GM23338 (cell line): ENCODE results near the gene PSORS1C1. TPM values are rescaled to one million over a fixed set of nuclear protein-coding genes. Genes with fewer than 3 reads are reported as not detected.
"Not testable (repeated sequence)": the region's sequence is repeated elsewhere in the genome, so short reads cannot be mapped to it uniquely, and the experiment has no call there.

Source experiments
- ATAC-seq: fragments of 200-7000 bp; cut with Tn5 transposase; 3 replicates; pipeline ENCODE4 v1.9.1; 2020
- DNase-seq: peaks from one replicate; pipeline ENCODE4 v3.0.0-alpha.2; 2015; ENCODE audit warnings: low spot score
- H2AFZ ChIP-seq: fragments of 200-600 bp; sonication (generic); 2 replicates; pipeline ENCODE4 v1.8.0; 2016; ENCODE audit warnings: antibody characterized with exemption, mild to moderate bottlenecking, moderate library complexity
- H3F3A ChIP-seq: fragments of 200-600 bp; sonication (generic); replicated peaks from 2 replicates; pipeline ENCODE4 v1.8.0; 2017; ENCODE audit warnings: antibody characterized with exemption, mixed run types, low read depth
- H3K27ac ChIP-seq: fragments of 200-600 bp; sonication (generic); 2 replicates; pipeline ENCODE4 v1.6.1; 2016; ENCODE audit warnings: low read depth
- H3K27me3 ChIP-seq: fragments of 200-600 bp; sonication (generic); 2 replicates; pipeline ENCODE4 v1.8.0; 2016; ENCODE audit warnings: mild to moderate bottlenecking, mixed run types, moderate library complexity; ENCODE audit not compliant: insufficient read depth
- H3K36me3 ChIP-seq: fragments of 200-600 bp; sonication (generic); 2 replicates; pipeline ENCODE4 v1.8.0; 2016; ENCODE audit warnings: mild to moderate bottlenecking; ENCODE audit not compliant: insufficient read depth
- H3K4me1 ChIP-seq: fragments of 200-600 bp; sonication (generic); 2 replicates; pipeline ENCODE4 v1.8.0; 2016; ENCODE audit warnings: mild to moderate bottlenecking, moderate library complexity; ENCODE audit not compliant: insufficient read depth
- H3K4me2 ChIP-seq: fragments of 200-600 bp; sonication (generic); 2 replicates; pipeline ENCODE4 v1.7.1; 2017; ENCODE audit warnings: mixed run types
- H3K4me3 ChIP-seq: fragments of 200-600 bp; sonication (generic); 2 replicates; pipeline ENCODE4 v1.6.1; 2016; ENCODE audit warnings: mixed run types
- H3K79me2 ChIP-seq: fragments of 200-600 bp; sonication (generic); replicated peaks from 2 replicates; pipeline ENCODE4 v1.8.0; 2017; ENCODE audit warnings: mild to moderate bottlenecking; ENCODE audit not compliant: insufficient read depth
- H3K9me2 ChIP-seq: fragments of 200-600 bp; sonication (generic); 2 replicates; pipeline ENCODE4 v1.8.0; 2017; ENCODE audit not compliant: insufficient read depth
- H4K20me1 ChIP-seq: fragments of 200-600 bp; sonication (generic); replicated peaks from 2 replicates; pipeline ENCODE4 v1.8.0; 2017; ENCODE audit warnings: mild to moderate bottlenecking; ENCODE audit not compliant: insufficient read depth
- H3K27ac Mint-ChIP-seq: 2 replicates; pipeline ENCODE4 v1.8.0; 2020; ENCODE audit warnings: inconsistent platforms, mild to moderate bottlenecking, moderate library complexity, mixed read lengths
- H3K27me3 Mint-ChIP-seq: 3 replicates; pipeline ENCODE4 v1.8.0; 2022; ENCODE audit warnings: low read depth, mild to moderate bottlenecking, moderate library complexity, mixed read lengths, inconsistent platforms; ENCODE audit not compliant: insufficient read depth, poor library complexity
- H3K36me3 Mint-ChIP-seq: 3 replicates; pipeline ENCODE4 v1.8.0; 2021; ENCODE audit warnings: low read depth, mild to moderate bottlenecking, inconsistent platforms, moderate library complexity, mixed read lengths
- H3K4me1 Mint-ChIP-seq: 3 replicates; pipeline ENCODE4 v1.8.0; 2020; ENCODE audit warnings: mild to moderate bottlenecking, inconsistent platforms, mixed read lengths
- H3K4me3 Mint-ChIP-seq: 3 replicates; pipeline ENCODE4 v1.8.0; 2021; ENCODE audit warnings: moderate library complexity, mild to moderate bottlenecking, inconsistent platforms, mixed read lengths
- H3K9me3 Mint-ChIP-seq: 3 replicates; pipeline ENCODE4 v1.8.0; 2020; ENCODE audit warnings: moderate library complexity, mild to moderate bottlenecking, inconsistent platforms, mixed read lengths
- POLR2AphosphoS5 ChIP-seq: IDR thresholded peaks from 2 replicates; pipeline ENCODE4 v1.6.1; 2016; ENCODE audit warnings: antibody characterized with exemption, low read depth
- STAT1 ChIP-seq: IDR thresholded peaks from one replicate; pipeline ENCODE4 v1.6.1; 2016; ENCODE audit warnings: antibody characterized with exemption; ENCODE audit not compliant: unreplicated experiment
- polyA plus RNA-seq: library from polyadenylated mRNA; unstranded; fragments of >200 nt; fragmentation: Nextera tagmentation; extraction: Ambion mirVana; gene quantifications from 2 replicates; pipeline ENCODE4 v1.2.1, GENCODE V29; 2016
- total RNA-seq: library from RNA; depleted of rRNA; stranded (reverse); fragments of >200 nt; shearing (Covaris generic); gene quantifications from 2 replicates; pipeline ENCODE4 v1.2.3, GENCODE V29; 2014
- TF ChIP-seq, protein P1 (sequence below), 2 experiments: fragments of 200-600 bp in 1 of 2; sonication (generic) in 1 of 2; conservative IDR thresholded peaks; 2 replicates each; pipeline versions ENCODE4 v1.5.1 to v1.6.1; 2016 to 2017; ENCODE audit warnings: antibody characterized with exemption in 2 of 2, low read depth in 2 of 2, mild to moderate bottlenecking in 2 of 2, moderate library complexity in 1 of 2
- TF ChIP-seq, protein P2 (sequence below): fragments of 250-450 bp; sonication (Bioruptor Pico); IDR thresholded peaks from 2 replicates; pipeline ENCODE4 v1.5.0; 2020; ENCODE audit warnings: mild to moderate bottlenecking, moderate library complexity

Gene PSORS1C1
- total and polyA plus RNA-seq, 2 experiments from 2014 or later: not detected

DNA sequence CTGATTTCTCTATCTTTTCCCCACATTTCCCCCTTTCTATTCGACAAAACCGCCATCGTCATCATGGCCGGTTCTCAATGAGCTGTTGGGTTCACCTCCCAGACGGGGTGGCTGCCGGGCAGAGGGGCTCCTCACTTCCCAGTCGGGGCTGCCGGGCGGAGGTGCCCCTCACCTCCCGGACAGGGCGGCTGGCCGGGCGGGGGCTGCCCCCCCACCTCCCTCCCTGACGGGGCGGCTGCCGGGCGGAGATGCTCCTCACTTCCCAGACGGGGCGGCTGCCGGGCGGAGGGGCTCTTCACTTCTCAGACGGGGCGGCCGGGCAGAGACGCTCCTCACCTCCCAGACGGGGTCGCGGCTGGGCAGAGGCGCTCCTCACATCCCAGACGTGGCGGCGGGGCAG is 47.6 kb upstream of the PSORS1C1 start:
- H3K9me3 Mint-ChIP-seq, H4K20me1 ChIP-seq, H2AFZ ChIP-seq, H3F3A ChIP-seq, H3K9me2 ChIP-seq, H3K79me2 ChIP-seq, H3K4me3 ChIP-seq, H3K4me3 Mint-ChIP-seq, DNase-seq, H3K27ac ChIP-seq, H3K27ac Mint-ChIP-seq, H3K36me3 Mint-ChIP-seq, H3K4me1 ChIP-seq, H3K4me2 ChIP-seq, H3K27me3 ChIP-seq, H3K36me3 ChIP-seq, H3K27me3 Mint-ChIP-seq, ATAC-seq: not testable (repeated sequence)
- peaks cover 12% of the 10 kb centered on the region for H3K4me1 Mint-ChIP-seq

DNA sequence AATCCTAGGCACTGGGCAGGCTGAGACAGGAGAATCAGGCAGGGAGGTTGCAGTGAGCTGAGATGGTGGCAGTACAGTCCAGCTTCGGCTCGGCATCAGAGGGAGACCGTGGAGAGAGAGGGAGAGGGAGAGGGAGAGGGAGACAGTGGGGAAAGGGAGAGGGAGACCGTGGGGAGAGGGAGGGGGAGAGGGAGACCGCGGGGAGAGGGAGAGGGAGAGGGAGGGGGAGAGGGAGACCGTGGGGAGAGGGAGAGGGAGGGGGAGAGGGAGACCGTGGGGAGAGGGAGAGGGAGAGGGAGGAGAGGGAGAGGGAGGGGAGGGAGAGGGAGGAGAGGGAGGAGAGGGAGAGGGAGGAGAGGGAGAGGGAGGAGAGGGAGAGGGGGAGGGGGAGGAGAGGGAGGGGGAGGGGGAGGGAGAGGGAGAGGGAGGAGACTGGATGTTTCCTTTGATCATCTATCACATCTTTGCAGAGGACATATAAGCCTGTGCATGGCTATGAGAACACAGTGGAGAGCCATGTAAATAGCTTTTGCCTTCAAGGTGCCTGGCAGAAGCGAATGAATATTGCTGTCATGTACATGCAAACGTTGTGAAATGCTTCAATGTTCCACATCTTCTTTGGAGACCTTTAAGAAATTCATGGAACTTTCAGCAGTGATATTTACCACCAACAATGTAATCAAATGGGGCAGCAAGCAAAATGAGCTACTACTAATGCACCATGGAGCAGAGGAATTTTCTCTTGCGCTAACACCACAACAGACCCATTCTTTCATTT is 46.5 kb upstream of the PSORS1C1 start:
- H3K27ac ChIP-seq: not testable (repeated sequence)

DNA sequence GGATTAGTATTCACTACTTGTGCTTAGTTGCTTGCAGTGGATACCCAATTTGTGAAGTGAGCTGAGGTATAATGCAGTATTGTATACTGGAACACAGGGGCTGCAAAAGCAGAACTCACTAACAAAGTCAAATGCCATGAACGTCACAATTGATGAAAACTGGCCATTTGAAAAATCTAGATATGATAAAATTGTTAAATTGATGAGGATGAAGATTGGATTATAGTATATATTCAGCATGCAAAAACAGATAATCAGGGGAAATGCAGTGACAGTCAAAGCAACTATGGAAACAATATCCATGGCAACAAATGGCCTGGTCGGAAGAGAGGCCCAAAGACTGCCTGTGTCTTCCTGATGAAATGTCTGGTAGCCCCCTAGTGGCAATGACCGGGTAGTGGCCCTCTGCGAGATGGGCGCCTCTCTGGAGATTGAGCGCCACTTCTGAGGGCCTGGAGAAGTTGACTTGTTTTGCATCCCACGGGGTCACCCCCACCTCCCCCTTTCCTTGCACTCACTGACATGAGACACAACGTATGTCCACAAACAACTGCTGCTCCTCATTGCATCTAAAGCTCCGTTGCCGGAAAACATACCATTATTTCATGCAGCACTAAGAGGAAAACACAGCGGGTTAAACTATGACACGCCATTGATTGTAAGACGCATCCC is 45.8 kb upstream of the PSORS1C1 start:
- peaks cover 6% of the 10 kb centered on the region for H3K27me3 Mint-ChIP-seq
- H2AFZ ChIP-seq: no peak overlapping the region

More for the DNA sequence above, 46.5 kb upstream of the PSORS1C1 start:
- H3K27me3 ChIP-seq, H3K36me3 ChIP-seq, H3K27ac Mint-ChIP-seq, H4K20me1 ChIP-seq, H3K9me2 ChIP-seq, H3K27me3 Mint-ChIP-seq, H3K9me3 Mint-ChIP-seq, H3F3A ChIP-seq, H3K4me3 Mint-ChIP-seq, H3K4me3 ChIP-seq, H3K4me2 ChIP-seq, DNase-seq, H3K4me1 ChIP-seq, H3K79me2 ChIP-seq, H2AFZ ChIP-seq, ATAC-seq, H3K36me3 Mint-ChIP-seq: not testable (repeated sequence)
- H3K4me1 Mint-ChIP-seq: peaks cover 19% of the 10 kb centered on the region

More for the DNA sequence above, 45.8 kb upstream of the PSORS1C1 start:
- H3K27ac Mint-ChIP-seq: no peak overlapping the region
- no peaks in the 10 kb centered on the region for H3K36me3 Mint-ChIP-seq
- ATAC-seq (peak; percentile 76), DNase-seq (peak; percentile 89)
- Histone ChIP-seq H3K4me2 (no peak overlapping the region), H3K36me3 (no peaks in the 10 kb centered on the region), H3K27ac (no peak overlapping the region), H3K79me2 (no peaks in the 10 kb centered on the region), H3K27me3 (no peaks in the 10 kb centered on the region), H3K4me3 (no peak overlapping the region), H3K4me1 (peaks cover 10% of the 10 kb centered on the region; the same call in 1 of the 2 replicates), H3F3A (0 out of 2 replicates have a peak, but pooled peaks cover 7% of the 10 kb centered on the region), H3K9me2 (no peaks in the 10 kb centered on the region), H4K20me1 (no peaks in the 10 kb centered on the region)
- no peak overlapping the region for H3K4me3 Mint-ChIP-seq
- no peaks in the 10 kb centered on the region; the same call in 2 of the 3 replicates for H3K9me3 Mint-ChIP-seq
- H3K4me1 Mint-ChIP-seq: peaks cover 19% of the 10 kb centered on the region
- TF ChIP-seq, protein P1, sequence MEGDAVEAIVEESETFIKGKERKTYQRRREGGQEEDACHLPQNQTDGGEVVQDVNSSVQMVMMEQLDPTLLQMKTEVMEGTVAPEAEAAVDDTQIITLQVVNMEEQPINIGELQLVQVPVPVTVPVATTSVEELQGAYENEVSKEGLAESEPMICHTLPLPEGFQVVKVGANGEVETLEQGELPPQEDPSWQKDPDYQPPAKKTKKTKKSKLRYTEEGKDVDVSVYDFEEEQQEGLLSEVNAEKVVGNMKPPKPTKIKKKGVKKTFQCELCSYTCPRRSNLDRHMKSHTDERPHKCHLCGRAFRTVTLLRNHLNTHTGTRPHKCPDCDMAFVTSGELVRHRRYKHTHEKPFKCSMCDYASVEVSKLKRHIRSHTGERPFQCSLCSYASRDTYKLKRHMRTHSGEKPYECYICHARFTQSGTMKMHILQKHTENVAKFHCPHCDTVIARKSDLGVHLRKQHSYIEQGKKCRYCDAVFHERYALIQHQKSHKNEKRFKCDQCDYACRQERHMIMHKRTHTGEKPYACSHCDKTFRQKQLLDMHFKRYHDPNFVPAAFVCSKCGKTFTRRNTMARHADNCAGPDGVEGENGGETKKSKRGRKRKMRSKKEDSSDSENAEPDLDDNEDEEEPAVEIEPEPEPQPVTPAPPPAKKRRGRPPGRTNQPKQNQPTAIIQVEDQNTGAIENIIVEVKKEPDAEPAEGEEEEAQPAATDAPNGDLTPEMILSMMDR (conservative IDR thresholded peaks at IDR 0.05; ENCODE audit: low read depth in 2 of 2): peak; percentile 84 to 85
- TF ChIP-seq, protein P2, sequence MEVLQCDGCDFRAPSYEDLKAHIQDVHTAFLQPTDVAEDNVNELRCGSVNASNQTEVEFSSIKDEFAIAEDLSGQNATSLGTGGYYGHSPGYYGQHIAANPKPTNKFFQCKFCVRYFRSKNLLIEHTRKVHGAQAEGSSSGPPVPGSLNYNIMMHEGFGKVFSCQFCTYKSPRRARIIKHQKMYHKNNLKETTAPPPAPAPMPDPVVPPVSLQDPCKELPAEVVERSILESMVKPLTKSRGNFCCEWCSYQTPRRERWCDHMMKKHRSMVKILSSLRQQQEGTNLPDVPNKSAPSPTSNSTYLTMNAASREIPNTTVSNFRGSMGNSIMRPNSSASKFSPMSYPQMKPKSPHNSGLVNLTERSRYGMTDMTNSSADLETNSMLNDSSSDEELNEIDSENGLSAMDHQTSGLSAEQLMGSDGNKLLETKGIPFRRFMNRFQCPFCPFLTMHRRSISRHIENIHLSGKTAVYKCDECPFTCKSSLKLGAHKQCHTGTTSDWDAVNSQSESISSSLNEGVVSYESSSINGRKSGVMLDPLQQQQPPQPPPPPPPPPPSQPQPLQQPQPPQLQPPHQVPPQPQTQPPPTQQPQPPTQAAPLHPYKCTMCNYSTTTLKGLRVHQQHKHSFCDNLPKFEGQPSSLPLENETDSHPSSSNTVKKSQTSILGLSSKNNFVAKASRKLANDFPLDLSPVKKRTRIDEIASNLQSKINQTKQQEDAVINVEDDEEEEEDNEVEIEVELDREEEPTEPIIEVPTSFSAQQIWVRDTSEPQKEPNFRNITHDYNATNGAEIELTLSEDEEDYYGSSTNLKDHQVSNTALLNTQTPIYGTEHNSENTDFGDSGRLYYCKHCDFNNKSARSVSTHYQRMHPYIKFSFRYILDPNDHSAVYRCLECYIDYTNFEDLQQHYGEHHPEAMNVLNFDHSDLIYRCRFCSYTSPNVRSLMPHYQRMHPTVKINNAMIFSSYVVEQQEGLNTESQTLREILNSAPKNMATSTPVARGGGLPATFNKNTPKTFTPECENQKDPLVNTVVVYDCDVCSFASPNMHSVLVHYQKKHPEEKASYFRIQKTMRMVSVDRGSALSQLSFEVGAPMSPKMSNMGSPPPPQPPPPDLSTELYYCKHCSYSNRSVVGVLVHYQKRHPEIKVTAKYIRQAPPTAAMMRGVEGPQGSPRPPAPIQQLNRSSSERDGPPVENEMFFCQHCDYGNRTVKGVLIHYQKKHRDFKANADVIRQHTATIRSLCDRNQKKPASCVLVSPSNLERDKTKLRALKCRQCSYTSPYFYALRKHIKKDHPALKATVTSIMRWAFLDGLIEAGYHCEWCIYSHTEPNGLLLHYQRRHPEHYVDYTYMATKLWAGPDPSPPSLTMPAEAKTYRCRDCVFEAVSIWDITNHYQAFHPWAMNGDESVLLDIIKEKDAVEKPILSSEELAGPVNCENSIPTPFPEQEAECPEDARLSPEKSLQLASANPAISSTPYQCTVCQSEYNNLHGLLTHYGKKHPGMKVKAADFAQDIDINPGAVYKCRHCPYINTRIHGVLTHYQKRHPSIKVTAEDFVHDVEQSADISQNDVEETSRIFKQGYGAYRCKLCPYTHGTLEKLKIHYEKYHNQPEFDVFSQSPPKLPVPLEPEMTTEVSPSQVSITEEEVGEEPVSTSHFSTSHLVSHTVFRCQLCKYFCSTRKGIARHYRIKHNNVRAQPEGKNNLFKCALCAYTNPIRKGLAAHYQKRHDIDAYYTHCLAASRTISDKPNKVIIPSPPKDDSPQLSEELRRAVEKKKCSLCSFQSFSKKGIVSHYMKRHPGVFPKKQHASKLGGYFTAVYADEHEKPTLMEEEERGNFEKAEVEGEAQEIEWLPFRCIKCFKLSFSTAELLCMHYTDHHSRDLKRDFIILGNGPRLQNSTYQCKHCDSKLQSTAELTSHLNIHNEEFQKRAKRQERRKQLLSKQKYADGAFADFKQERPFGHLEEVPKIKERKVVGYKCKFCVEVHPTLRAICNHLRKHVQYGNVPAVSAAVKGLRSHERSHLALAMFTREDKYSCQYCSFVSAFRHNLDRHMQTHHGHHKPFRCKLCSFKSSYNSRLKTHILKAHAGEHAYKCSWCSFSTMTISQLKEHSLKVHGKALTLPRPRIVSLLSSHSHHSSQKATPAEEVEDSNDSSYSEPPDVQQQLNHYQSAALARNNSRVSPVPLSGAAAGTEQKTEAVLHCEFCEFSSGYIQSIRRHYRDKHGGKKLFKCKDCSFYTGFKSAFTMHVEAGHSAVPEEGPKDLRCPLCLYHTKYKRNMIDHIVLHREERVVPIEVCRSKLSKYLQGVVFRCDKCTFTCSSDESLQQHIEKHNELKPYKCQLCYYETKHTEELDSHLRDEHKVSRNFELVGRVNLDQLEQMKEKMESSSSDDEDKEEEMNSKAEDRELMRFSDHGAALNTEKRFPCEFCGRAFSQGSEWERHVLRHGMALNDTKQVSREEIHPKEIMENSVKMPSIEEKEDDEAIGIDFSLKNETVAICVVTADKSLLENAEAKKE (CRISPR knock-in tag): no peak
- no peak for TF ChIP-seq POLR2AphosphoS5
- no peak for TF ChIP-seq STAT1
